GM18498 (cell line): ENCODE data around the gene PTPRN2.
"Not testable (repeated sequence)": the region's sequence is repeated elsewhere in the genome, so short reads cannot be mapped to it uniquely, and the experiment has no call there.

Experiments used
- ATAC-seq: cut with Tn5 transposase; IDR thresholded peaks from one replicate; pipeline ENCODE4 v1.9.1; 2021; ENCODE audit warnings: mild to moderate bottlenecking, moderate library complexity; ENCODE audit not compliant: unreplicated experiment

Gene PTPRN2

GRCh38 chr7:157996359-157997079 lies 591.1 kb downstream of the PTPRN2 start:
- no peak for ATAC-seq

DNA sequence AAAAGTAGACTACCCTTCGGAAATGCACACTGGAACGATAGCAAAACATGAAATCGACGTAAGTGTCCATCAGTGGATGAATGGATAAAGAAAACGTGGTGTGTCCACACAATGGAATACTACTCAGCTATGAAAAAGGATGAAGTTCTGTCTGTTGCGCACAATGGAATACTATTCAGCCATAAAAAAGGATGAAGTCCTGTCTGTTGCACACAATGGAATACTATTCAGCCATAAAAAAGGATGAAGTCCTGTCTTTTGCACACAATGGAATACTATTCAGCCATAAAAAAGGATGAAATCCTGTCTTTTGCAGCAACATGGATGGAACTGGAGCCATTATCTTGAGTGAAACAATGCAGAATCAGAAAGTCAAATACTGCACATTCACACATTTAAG lies 591.8 kb downstream of the PTPRN2 start:
- ATAC-seq = no peak

DNA sequence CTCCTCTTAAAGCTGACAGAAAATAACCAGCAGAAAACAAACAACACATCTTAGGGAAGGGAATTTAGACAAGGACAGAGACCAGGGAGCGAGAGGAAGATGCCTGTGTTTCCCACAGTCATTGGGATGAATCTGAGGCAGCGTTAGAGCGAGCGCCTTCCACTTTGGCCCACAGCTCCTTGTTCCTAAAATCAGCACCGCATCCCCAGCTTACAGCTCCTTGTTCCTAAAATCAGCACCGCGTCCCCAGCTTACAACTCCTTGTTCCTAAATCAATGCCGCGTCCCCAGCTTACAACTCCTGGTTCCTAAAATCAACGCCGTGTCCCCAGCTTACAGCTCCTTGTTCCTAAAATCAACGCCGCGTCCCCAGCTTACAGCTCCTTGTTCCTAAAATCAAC lies 593.3 kb downstream of the PTPRN2 start:
- no peak for ATAC-seq

GRCh38 chr7:157993406-157994105 lies 594.1 kb downstream of the PTPRN2 start:
- ATAC-seq = no peak

GRCh38 chr7:157992511-157993160 lies 595.0 kb downstream of the PTPRN2 start:
- no peak for ATAC-seq

GRCh38 chr7:157991761-157992160 lies 595.9 kb downstream of the PTPRN2 start:
- ATAC-seq = no peak

DNA sequence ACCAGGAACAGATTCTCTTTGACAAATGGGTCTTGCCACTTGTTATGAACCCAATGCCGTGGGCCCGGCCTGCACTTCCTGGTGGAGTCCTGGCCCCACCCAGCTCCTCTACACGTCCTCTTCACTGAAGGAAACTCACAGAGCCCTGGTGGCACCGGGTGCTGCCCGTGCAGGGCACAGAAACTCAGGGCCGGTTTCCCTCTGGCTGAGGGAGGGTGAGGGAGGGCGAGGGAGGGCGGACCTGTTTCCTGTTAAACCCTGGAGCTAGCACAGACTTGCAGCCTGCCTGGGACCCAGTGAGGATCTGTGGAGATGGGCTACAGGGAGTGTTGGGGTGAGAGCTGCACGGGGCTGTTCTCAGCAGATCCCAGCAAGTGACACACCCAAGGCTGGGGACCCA lies 596.3 kb downstream of the PTPRN2 start:
- no peak for ATAC-seq

GRCh38 chr7:157990881-157991250 lies 596.8 kb downstream of the PTPRN2 start:
- ATAC-seq = no peak

DNA sequence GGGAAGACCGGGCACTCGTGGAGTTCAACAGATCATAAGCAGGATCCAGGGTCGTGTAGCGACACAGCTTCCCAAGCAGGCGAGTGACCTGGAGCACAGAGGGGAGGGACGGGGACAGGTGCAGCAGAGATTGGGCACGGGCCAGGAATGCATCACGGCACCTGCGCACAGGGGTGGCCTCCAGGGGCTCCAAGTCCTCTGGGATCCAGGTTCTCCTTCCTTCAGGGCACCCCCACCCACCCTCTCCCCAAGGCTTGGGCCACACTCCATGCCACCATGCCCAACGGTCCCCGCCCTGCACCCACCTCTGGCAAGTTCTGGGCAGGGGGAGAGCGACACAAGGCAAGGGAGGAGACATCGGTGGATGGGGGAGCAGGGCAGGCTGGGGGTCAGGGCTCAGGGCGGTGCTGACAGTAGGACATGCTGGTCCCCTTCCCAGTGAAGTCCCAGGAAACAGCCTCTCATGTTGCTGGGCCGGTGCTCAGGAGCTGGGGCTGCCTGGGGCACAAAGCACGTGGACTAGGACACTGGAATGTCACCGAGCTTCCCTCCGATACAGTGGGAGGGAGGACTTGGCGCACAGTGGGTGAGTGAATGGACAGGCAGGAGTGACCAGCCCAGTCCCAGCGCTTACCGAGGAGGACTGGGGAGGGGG lies 597.3 kb downstream of the PTPRN2 start:
- no peak for ATAC-seq

GRCh38 chr7:157989589-157989988 lies 598.0 kb downstream of the PTPRN2 start:
- ATAC-seq = no peak

DNA sequence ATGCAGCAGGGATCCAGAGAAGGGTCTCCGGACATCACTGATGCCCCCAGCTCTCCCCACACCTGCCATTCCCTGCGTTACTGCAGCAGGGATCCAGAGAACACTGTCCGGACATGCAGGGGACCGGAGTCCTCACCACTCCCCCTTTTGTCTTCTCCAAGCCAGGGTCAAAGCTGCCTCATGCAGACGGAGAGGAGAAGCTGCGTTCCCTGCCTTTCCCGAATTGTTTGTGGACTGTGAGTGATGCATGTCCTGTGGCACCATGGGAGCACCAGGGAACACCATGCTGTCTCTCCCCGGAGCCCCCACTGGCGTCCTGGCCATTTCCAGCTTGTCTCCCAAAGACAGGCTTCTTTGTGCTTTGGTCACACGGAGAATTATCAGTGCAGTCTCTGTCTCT lies 599.7 kb downstream of the PTPRN2 start:
- no peak for ATAC-seq

DNA sequence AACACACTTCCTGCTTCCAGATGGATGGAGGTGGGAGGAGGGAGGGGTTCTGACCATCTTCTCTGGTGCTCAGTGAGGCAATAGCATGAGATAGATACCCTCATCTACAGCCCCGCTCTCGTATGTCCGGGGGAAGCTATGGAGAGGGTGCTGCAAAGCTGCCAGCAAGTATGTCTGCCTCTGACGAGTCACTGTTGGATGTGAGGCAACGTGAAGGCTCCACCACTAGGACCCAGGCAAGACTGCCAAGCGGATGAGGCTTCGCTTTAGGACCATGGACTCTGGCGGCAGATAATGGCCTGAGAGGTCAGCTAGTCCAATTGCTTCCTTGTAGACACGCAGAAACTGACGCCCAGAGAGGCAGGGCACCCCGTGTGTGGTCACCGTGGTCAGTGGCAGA lies 601.6 kb downstream of the PTPRN2 start:
- no peak for ATAC-seq

GRCh38 chr7:157985636-157986035 lies 602.0 kb downstream of the PTPRN2 start:
- no peak for ATAC-seq

GRCh38 chr7:157984423-157985163 lies 603.0 kb downstream of the PTPRN2 start:
- ATAC-seq = no peak

DNA sequence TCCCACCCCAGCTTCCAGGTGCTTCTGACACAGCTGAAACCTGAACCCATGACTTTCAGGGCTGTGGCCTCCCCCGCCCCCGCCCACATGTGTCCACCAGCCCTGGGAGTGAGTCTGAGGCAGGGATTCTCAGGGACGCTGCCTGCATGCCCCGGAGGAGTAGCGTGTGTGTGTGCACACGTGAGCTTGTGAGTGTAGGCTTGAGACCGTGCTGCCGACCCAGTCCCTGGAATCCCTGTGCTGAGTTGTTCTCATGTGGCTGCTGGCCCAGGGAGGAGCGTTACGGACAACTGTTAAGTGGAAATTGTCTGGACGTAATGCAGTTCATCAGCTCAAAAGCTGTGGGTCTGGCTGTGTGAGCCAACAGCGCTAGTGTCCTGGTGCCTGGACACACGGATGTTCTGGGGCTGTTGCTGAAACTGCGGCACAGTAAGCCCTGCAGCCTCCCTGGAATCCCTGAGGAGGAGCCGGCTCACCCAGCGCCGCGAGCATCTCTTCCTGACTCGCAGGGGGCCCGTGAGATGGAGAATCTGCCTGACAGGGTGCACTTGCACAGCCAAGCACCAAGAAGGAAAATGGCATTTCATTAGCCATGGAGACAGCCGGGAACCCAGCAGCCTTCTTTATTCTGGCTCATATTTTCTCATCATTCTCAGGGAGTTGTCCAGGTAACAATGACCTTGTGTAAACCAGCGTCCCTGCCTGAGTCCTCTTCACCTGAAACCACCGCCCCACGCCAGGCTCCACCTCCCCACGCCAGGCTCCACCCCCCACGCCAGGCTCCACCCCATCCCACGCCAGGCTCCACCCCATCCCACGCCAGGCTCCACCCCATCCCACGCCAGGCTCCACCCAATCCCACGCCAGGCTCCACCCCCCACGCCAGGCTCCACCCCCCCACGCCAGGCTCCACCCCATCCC lies 603.9 kb downstream of the PTPRN2 start:
- no peak for ATAC-seq

DNA sequence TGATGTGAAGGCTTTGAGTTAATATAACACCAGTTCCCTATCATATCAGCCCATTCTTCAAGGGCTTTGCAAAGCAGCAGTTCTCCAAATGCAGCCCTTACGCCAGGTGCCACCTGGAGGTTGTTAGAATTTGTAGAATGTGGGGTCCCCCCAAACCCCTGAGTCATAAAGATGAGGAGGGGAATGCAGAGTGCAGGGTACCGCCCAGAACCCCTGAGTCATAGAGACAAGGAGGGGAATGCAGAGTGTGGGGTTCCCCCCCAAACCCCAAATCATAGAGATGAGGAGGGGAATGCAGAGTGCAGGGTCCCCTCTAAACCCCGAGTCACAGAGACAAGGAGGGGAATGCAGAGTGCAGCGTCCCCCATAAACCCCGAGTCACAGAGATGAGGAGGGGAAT lies 605.8 kb downstream of the PTPRN2 start:
- ATAC-seq = no peak

DNA sequence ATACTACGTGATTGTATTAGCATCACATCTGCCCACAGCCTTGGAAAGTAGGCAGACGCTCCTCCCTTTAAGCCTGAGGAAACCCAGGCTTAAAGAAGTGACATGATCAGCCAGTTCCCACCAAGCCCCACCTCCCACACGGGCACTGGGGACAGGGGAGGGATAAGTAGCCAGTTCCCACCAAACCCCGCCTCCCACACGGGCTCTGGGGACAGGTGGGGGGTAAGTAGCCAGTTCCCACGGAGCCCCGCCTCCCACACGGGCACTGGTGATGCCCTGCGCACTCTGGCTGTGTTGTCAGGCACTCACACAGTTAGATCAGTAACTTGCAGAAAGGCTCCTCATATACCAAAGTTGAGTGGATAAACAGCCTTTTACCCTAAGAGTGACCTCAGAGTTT lies 606.8 kb downstream of the PTPRN2 start:
- ATAC-seq = no peak

GRCh38 chr7:157980341-157980731 lies 607.3 kb downstream of the PTPRN2 start:
- not testable (repeated sequence) for ATAC-seq

- no peak for ATAC-seq
These were observed 607.8 kb downstream of the PTPRN2 start for GRCh38 chr7:157979636-157980340.
